NB4 (cell line): Measurements from ENCODE around the gene AGBL1.

ENCODE experiments used
- MYC ChIP-seq: IDR thresholded peaks from 2 replicates; pipeline ENCODE4 v1.6.1; 2011; ENCODE audit warnings: low read depth, low read length
- POLR2A ChIP-seq: IDR thresholded peaks from 2 replicates; pipeline ENCODE4 v1.6.1; 2011; ENCODE audit warnings: mild to moderate bottlenecking; ENCODE audit not compliant: insufficient read length; ENCODE audit errors: extremely low read depth
- TF ChIP-seq, protein P1 (sequence below): IDR thresholded peaks from one replicate; pipeline ENCODE4 v1.5.1; 2012; ENCODE audit warnings: low read depth, low read length
- TF ChIP-seq, protein P2 (sequence below): IDR thresholded peaks from 2 replicates; pipeline ENCODE4 v1.6.1; 2011; ENCODE audit warnings: low read depth, low read length

DNA sequence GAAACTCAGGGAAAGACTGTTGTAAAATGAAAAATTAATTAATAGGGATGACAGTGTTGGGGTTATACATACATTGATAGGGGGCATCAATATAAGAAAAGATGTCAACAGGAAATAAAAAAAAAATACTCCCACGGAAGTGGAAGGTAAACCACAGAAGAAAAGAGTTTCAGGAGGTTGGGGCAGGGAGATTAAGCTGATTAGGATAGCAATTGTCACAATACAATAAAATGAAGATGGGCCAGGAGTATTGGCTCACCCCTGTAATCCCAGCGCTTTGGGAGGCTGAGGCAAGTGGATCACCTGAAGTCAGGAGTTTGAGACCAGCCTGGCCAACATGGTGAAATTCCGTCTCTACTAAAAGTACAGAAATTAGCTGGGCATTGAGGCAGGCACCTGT is 536.1 kb downstream of the AGBL1 start:
- TF ChIP-seq POLR2A (no peak), MYC (no peak)
- TF ChIP-seq, protein P1, sequence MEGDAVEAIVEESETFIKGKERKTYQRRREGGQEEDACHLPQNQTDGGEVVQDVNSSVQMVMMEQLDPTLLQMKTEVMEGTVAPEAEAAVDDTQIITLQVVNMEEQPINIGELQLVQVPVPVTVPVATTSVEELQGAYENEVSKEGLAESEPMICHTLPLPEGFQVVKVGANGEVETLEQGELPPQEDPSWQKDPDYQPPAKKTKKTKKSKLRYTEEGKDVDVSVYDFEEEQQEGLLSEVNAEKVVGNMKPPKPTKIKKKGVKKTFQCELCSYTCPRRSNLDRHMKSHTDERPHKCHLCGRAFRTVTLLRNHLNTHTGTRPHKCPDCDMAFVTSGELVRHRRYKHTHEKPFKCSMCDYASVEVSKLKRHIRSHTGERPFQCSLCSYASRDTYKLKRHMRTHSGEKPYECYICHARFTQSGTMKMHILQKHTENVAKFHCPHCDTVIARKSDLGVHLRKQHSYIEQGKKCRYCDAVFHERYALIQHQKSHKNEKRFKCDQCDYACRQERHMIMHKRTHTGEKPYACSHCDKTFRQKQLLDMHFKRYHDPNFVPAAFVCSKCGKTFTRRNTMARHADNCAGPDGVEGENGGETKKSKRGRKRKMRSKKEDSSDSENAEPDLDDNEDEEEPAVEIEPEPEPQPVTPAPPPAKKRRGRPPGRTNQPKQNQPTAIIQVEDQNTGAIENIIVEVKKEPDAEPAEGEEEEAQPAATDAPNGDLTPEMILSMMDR = no peak
- TF ChIP-seq, protein P2, sequence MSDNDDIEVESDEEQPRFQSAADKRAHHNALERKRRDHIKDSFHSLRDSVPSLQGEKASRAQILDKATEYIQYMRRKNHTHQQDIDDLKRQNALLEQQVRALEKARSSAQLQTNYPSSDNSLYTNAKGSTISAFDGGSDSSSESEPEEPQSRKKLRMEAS = no peak
